Activated CD8-positive, alpha-beta memory T cell treated with anti-CD3 and anti-CD28 coated beads, Interleukin-2, amount 50 U/mL, for 24 hours (primary cell): ENCODE measurements around the gene GGA3.
"Not testable (repeated sequence)": the region's sequence is repeated elsewhere in the genome, so short reads cannot be mapped to it uniquely, and the experiment has no call there.

Experiments
- DNase-seq: peaks from one replicate; pipeline ENCODE4 v3.0.0-alpha.2; 2020; ENCODE audit errors: extremely low read depth

Gene GGA3

GRCh38 chr17:75261336-75262111, at the start of gene GGA3, which contains the start of gene MRPS7:
Gene GGA3, minus strand, starts transcription at chr17:75261606. Its CDS starts 19 bp downstream, at chr17:75261587.
Gene MRPS7, plus strand, starts transcription at chr17:75261879. Its CDS starts 22 bp downstream, at chr17:75261901.
- peak; percentile 89 for DNase-seq

DNA sequence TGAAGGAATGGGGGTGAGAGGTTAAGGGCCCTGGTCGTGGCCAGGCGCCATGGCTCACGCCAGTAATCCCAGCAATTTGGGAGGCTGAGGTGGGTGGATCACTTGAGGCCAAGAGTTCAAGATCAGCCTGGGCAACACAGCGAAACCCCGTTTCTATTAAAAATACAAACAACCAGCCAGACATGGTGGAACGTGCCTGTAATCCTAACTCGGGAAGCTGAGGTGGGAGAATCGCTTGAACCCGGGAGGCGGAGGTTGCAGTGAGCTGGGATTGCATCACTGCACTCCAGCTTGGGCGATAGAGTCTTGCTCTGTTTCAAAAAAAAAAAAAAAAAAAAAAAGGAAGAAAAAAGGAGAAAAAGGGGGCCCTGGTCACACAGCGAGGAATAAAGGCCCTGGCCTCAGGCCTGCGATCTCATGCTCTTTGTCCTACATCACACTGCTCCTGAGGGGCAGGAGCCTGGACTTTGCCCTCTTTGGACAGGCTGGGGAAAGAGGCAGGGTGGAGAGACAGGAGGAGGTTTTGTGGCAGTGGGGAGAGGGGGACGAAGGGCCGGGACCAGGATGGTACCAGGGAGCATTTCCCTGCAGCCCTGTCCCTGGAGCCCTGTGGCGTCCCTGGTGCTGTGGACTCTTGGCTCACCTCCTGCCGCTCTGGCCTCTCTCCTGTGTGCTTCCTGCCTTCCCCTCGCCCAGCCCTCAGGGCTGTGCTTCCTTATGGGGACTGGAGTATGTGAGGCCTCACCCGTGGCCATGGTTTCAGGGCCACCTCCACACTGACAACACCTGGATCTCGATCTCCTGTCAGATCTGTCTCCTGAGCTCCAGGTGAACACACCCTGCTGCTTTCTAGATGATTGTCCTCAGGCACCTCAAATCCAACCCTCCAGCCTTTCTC, 47.6 kb upstream of the GGA3 start:
- DNase-seq, result no peak

DNA sequence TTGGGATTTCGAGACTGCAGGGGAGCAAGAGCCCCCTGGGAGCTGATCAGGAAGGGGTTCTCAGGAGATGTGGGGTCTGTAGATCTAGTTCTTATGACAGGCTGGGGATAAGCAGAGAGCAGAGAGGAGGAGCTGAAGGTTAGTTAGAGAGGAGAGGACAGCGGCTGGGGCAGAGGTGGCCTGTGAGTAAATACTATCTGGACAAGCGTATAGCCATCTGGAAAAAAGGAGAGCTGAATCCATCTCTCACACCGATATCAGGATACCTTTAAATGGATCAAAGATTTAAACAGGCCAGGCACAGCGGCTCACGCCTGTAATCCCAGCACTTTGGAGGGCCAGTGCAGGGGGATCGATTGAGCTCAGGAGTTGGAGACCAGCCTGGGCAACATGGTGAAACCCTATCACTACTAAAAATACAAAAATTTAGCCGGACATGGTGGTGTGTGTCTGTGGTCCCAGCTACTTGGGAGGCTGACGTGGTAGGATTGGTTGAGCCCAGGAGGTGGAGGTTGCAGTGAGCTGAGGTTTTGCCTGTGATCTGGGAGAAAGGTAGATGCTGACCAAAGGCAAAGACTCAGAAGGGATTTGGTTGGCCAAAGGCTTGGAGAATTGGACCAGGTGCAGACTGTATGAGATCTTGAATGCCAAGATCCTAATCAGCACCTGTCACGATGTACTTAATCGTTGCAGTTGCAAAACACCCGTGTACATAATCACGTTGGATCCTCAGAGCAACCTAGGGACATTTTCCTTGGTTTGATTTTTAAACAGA, 46.7 kb upstream of the GGA3 start:
- DNase-seq, result no peak

DNA sequence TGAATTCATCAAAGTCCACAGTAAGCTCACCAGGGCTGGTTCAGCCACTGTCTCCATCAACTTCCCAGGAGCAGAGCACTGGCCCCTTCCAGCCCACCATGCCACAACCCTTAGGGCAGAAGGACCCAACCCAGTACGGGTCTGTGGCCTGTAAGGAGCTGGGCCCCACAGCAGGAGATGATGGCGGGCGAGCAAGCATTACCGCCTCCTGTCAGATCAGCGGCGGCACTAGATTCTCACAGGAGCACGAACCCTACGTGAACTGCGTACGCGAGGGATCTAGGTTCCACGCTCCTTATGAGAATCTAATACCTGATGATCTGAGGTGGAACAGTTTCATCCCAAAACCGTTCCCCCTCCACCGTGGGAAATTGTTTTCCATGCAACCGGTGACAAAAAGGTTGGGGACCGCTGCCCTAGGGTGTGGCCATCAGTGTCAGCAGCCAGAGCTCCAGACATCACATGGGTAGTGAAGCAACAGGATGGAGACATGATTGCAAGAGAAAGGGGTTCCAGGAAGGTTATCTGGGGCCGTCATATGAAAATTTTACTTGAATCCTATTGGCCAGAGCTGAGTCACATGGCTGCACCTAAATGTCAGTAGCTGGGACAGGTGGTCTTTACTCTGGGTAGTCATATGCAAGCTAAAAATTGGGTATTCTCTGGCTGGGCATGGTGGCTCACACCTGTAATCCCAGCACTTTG, 40.2 kb upstream of the GGA3 start:
- no peak for DNase-seq

DNA sequence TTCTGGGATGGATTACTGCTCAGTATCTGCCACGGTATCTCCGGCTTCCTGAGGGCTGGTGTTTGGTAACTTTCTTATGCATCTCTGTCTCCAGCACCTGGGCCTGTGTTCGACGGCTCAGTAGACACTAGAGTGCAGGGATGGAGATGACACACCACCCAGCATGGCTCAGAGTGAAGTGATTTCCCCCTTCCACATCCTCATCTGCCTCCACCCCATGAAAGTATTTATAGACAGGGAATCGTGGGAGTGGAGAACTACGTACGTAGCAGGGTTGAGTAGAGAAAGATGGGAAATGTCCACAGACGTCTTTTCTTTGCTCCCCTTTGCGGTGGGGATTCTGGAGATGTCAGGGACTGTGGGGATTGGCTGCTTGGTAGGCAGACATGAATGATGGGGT, 39.6 kb upstream of the GGA3 start:
- DNase-seq, result no peak

- no peak for DNase-seq
These were observed 38.9 kb upstream of the GGA3 start for GRCh38 chr17:75300280-75300679.

- no peak for DNase-seq
These were observed 34.1 kb upstream of the GGA3 start for GRCh38 chr17:75295201-75296158.

DNA sequence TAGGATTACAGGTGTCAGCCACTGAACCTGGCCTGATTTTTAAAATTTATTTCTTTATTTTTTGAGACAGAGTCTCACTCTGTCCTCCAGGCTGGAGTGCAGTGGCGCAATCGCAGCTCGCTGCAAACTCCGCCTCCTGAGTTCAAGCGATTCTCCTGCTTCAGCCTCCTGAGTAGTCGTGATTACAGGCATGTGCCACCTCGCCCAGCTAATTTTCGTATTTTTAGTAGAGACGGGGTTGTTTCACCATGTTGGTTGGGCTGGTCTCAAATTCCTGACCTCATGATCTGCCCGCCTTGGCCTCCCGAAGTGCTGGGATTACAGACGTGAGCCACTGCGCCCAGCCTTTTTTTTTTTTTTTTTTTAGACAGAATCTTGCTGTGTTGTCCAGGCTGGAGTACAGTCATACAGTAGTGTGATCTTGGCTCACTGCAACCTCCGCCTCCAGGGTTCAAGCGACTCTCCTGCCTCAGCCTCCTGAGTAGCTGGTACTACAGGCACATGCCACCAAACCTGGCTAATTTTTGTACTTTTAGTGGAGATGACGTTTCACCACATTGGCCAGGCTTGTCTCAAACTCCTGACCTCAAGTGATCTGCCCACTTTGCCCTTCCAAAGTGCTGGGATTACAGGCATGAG, 31.5 kb upstream of the GGA3 start:
- DNase-seq, result not testable (repeated sequence)

- peak; percentile 37 for DNase-seq
These were observed 28.5 kb upstream of the GGA3 start for GRCh38 chr17:75289832-75290337.

GRCh38 chr17:75289115-75289831, 27.9 kb upstream of the GGA3 start, which contains the start of gene SLC25A19:
Gene SLC25A19, minus strand, starts transcription at chr17:75289433. Its CDS starts 2,669 bp downstream, at chr17:75286764.
- peak; percentile 95 for DNase-seq

DNA sequence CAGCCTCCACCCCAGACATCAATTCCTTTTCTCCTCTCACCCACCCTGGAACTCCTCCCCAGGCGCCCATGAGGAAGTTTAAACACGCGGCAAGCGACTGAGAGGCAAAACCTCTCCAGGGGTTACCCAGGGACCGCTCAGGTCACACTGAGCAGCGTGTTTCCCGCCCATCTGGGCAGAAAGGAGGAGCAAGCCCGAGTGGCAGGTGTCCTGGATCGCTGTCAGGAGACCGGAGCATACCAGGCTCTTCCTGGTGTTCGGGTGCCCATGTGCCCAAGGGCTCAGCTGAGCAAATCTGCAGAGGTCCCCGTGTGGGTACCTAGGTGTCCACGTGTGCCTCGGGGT, 27.3 kb upstream of the GGA3 start:
- DNase-seq, result no peak

GRCh38 chr17:75288359-75288758, 27.0 kb upstream of the GGA3 start:
- DNase-seq, result no peak

GRCh38 chr17:75287221-75287620, 25.8 kb upstream of the GGA3 start:
- no peak for DNase-seq

- DNase-seq, result no peak
These were observed 23.7 kb upstream of the GGA3 start for GRCh38 chr17:75285123-75285522.

- DNase-seq, result not testable (repeated sequence)
These were observed 18.8 kb upstream of the GGA3 start for GRCh38 chr17:75280189-75280588.

DNA sequence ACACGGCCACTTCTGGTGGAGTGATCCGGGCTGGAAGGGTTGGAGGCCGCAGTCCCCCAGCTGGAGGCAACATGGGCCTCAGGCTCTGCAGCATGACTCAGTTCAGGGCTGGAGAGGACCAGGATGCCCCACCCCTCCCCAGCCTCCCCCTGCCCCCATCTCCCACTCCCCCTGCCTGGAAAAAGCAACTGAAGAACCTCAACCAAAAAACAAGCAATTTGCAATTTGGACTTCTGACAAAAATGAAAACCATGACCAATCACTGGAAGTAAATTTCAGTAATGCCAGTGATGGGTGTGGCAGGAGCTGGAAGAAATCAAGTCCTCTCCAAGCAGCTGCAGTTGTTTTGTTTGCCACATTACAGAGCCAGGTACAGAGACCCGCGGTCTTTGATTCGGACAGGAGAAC, 16.3 kb upstream of the GGA3 start:
- DNase-seq, result no peak

DNA sequence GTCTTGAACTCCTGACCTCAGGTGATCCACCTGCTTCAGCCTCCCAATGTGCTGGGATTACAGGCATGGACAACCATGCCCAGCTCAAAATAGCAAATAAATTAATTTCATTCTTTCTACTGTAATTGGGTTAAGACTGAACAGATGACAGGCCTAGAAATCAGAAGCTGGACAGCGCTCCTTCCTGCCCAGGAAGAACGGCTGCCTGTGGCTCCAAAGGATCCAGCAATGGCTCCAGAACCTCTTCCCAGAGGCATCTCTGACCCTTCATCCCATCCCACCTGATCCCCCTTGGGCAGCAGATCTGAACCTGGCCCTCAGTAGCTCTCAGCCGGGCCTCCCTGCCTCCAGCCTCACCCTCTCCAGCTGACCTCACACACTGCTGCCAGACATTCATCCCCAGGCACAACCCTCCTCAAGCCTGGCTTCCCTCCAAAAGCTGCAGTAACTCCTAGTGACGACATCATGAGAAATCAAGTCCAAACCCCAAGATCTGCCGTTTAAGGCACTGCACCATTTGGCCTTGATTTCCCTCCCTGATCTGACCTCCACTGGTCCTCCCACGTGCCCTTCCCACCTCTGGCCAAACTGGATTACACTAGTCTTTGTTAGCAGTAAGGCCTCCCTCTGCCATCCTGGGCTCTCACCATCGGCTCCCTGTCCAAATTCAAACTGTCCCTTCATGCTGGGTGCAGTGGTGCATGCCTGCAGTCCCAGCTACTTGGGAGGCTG, 12.7 kb upstream of the GGA3 start:
- DNase-seq, result no peak

GRCh38 chr17:75272848-75273184, 11.4 kb upstream of the GGA3 start:
- DNase-seq, result no peak
